Activated T-cell treated with anti-CD3 and anti-CD28 coated beads for 24 hours (primary cell): ENCODE measurements around the gene DNAJA4.
"Not testable (repeated sequence)": the region's sequence is repeated elsewhere in the genome, so short reads cannot be mapped to it uniquely, and the experiment has no call there.

Experiments used
- DNase-seq: peaks from one replicate; pipeline ENCODE4 v3.0.0-alpha.2; 2020; ENCODE audit warnings: low read depth

Gene DNAJA4

DNA sequence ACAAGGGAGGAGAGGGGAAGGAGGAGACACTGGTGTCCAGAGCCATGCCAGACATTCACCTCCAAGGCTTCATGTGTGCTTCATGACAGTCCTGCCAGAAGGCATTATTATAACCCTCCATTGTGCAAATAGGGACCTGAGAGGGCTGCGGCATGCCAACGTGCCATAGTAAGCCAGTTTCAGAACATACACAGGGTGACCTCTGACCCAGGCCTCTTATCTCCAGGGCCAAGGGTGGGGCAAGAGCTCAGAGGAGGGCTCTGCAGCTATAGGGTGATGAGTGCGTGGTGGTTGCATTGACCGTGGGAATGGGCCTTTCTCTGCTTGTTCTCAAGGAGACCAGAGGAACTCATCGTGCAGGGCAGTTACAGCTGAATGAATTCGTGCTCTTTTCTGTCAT, 20.3 kb upstream of the DNAJA4 start:
- no peak for DNase-seq

DNA sequence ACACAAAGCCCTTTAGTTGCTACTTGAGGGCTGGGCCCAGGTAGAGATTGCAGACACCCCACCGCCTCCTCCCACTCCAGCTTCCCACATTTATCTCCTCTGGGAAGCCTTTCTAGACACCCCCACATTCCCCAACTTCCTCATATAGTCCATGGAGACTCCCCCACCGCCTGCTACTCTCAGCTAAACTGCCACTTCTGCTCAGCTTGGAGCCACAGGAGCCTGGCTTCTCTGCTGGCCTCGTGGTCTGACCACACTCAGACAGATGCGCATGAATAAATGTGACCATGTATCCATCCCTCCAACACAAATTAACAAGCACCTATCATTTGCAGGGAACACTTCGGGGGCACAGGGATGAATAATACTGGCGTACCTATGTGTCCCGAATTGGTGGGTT, 19.5 kb upstream of the DNAJA4 start:
- DNase-seq = no peak

DNA sequence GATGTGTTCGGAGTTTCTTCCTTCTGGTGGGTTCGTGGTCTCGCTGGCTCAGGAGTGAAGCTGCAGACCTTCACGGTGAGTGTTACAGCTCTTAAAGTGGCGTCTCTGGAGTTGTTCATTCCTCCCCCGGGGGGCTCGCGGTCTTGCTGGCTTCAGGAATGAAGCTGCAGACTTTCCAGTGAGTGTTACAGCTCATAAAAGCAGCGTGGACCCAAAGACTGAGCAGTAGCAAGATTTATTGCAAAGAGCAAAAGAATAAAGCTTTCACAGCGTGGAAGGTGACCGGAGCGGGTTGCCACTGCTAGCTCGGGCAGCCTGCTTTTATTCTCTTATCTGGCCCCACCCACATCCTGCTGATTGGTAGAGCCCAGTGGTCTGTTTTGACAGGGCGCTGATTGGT, 19.0 kb upstream of the DNAJA4 start:
- not testable (repeated sequence) for DNase-seq

GRCh38 chr15:78245976-78246620, 18.3 kb upstream of the DNAJA4 start:
- DNase-seq = not testable (repeated sequence)

- DNase-seq = no peak
Observed at GRCh38 chr15:78247911-78248310, 16.5 kb upstream of the DNAJA4 start.

DNA sequence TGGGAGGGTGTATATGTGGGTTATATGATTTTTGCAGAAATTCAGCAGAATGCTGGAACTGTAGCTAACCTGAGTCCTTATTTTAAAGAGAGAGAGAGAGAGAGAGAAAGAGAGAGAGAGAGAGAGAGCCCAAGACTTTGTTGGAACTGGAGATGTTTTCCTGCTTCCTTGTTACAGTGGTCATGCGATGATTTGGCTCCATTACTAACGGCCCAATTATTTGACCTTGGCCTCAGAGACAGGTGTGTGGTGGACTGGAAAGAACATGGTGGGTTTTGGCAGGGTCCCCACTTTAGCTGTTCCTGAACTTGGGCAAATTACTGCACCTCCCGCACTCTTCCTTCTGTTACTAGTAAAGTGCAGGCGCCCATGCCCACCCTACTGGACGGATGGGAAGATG, 15.2 kb upstream of the DNAJA4 start:
- DNase-seq = no peak

DNA sequence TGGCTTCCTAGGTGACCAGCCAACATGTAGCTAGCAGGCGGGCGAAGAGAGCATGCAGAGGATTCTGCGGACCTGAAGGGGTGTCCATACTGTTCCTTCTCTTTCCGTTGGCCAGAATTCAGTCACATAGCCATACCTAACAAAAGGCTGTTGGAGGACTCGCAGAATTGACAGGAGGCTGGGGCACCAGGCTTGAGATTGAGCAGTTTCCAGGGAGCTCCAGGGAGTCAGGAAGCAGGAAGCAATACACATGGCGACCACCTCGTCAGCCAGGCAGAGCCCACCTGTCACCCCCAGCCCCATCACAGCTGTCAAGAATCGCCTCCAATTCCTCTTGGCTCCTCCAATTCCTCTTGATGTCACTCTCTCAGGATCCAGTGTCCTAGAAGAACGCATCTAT, 13.2 kb upstream of the DNAJA4 start:
- DNase-seq = no peak

- no peak for DNase-seq
Observed at GRCh38 chr15:78255421-78256043, 8.8 kb upstream of the DNAJA4 start.

DNA sequence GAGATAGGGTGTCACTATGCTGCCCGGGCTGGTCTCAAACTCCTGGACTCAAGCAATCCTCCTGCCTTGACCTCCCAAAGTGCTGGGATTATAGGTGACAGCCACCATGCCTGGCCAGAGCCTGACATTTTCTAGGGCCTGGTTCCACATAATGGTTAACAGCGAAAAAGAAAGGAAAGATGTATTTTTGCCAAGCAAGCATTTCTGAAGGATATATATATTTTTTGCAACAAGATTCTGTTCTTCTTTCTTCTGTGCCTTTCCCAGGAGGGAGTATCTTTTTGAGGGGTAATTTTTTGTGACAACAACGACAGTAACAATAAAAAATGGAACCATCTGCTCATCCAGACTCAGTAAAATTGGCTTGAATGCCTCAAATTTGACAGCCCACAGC, 8.3 kb upstream of the DNAJA4 start:
- DNase-seq = no peak

GRCh38 chr15:78257681-78258080, 6.7 kb upstream of the DNAJA4 start:
- DNase-seq = no peak

DNA sequence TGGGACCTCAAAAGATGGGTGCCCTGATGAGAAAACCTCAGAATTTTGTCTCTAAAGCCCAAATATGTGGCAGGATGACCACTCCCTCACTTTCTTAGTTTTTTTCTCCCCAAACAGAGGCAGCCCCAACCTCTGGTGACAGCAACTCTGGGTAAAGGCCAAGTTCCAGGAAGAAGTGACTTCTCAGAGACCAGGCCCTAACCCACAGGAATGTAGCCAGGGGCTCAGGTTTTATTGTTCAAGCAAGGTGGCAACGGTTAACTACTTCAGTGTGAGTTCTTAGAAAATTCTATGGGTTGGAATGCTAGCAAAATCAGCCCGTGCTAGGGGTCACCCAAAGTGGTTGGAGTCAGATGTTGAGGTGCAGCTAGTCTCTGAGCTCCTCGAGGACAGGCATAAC, 5.1 kb upstream of the DNAJA4 start:
- DNase-seq = no peak

GRCh38 chr15:78260489-78260888, 3.9 kb upstream of the DNAJA4 start:
- no peak for DNase-seq

- no peak for DNase-seq
Observed at GRCh38 chr15:78261062-78261461, 3.3 kb upstream of the DNAJA4 start.

DNA sequence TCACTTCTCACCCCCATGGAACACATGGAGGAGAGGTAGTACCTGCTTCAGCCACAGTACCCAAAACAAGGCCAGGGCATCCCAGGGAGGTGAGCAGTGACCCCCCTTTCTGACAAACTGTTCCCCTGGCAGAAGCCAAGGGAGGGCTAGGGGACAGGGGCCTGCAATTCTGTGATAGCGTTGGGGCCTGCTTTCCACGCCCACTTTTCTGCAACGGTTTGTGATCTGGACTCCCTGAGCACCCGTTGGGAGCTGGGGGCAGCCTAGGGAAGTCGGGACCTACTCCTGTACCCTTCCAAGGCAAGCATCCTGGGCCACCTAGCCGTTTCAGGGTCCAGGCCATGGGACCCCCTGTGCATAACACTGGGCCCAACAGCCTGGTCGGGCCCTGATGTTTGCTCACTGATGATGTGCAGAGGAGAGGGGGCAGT, 996 bp upstream of the DNAJA4 start:
- no peak for DNase-seq

GRCh38 chr15:78263907-78264303, 457 bp upstream of the DNAJA4 start:
- DNase-seq = no peak

DNA sequence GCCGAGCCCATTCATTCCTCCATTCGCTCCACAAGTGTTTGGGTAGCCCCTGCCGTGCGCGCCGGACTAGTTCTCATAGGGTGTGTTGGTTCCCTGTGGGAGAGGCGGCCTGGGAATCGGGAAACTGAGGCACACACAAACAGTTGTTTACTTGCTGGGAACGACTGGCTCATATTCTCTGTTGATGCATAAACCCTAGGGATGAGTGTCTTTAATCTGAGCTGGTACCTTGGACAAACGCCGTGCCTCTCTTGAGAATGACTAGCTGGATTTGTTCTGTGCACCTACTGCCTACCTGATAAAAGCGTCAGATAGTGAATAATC, 737 bp downstream of the DNAJA4 start:
- no peak for DNase-seq

GRCh38 chr15:78265752-78266224, 1.4 kb downstream of the DNAJA4 start:
- no peak for DNase-seq

DNA sequence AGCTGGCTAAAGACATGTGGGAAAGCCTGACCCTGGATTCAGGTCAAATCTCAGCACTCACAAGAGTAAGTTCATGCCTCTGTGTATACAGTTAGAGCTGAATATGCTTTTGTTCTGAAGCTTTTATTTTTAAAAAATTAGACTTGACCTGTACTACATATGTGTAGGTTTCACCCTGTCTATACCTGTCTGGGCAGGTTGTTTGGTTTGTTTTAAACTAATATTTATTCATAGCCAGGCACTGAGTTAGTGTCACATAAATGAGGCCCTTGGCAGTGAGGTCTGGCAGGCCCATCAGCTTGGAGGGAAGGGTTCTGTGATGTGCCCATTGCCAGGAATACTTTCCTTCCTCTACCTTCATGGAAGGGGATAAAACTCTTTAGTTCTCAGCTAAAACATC, 1.9 kb downstream of the DNAJA4 start:
- DNase-seq = no peak

DNA sequence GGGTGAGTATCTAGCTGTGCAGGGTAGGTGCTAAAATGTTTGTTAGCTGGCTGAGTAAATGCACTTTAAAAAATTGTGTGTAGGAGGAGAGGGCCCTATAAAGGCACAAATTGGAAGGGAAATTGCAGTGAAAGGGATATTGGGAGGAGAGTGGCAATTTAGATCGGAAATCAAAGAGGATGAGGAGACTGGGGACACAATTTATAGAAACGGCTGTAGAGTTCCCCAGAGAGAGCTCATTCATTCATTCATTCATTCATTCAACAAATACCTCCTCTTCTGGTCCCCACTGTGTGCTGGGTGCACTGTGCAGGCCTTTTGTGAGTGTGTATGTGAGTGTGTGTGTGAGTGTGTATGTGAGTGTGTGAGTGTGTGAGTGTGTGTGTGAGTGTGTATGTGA, 2.4 kb downstream of the DNAJA4 start:
- DNase-seq = no peak

- DNase-seq = no peak
Observed at GRCh38 chr15:78272316-78272715, 8.0 kb downstream of the DNAJA4 start.

DNA sequence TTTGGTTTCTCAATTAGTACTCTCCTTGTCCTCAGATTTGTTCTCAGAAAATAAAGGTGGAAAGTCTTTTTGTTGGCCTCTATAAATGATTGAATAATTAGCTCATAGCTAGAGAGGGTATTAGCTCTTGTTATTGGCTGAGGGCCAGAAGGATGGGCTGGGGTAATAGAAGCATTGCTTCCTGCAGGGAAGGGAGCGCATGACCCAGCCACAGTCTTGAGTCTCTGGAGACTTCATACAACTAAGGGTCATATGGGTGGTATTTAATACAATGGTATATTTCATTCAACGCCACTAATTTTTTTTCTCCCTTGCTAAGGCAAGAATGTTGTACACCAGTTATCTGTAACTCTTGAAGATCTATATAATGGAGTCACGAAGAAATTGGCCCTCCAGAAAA, 8.4 kb downstream of the DNAJA4 start:
- no peak for DNase-seq

DNA sequence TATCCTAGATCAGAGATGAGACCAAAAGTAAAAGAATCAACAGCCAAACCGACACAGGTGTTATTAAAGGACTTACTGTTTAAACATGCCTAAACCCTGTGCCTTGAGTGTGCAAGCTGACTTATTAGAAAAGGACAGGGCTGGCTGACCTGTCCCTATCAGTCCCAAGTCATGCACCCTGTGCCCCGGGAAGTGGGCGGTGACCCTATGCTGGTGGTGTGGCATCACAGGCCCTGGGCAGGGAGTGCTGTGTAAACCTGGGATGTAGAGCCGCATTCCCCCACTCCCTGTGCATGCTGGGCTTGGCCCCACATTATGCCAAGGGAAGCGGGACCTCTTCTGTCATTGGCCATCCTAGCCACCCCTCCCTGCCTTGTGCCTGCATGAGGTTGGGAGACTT, 10.6 kb downstream of the DNAJA4 start:
- no peak for DNase-seq

DNA sequence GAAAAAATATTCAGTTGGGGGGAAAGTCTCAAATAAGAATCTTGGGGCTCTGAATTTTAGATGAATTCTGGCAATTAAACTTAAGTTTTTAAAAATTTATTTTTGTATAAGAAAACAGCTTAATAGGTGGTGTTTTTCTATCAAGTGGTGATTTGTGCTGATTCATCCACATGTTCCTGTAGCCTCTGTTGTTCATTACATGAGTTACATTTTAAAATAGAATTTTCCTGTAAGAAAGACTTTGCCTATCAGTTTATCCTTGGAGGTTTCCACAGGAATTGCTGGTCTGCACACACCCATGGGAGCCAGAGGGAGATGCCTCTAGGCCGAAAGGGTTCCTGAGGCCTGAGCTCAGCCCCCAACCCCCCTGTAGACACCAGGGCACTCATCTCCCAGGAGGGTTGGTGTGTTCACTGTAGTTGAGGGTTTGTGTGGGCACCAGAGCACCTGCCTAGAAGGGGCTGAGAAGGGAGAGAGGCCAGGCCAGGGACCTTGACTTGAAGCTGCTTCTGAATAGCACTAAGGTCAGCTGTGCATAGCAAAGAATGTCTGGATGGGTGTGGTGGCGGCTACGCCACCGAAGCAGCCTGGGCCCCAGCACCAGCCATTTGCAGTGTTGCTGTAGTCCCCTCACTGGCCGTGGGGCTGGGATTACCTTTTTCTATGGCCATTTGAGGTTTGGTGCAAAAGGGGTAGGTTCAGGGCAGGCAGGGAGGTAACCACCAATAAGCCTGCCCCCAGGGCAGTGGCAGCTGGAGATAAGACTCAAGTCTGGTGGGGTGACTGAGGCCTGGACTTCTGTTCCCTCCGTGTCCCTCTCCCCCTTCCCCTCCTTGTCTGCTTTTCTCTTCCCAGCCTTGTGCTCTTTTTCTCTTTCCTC, 11.9 kb downstream of the DNAJA4 start:
- no peak for DNase-seq
